HepG2 (cell line): ENCODE results near the gene SKA2.

Experiments used
- BORCS8-MEF2B ChIP-seq: sonication (generic); formaldehyde crosslinking; IDR thresholded peaks from 2 replicates; pipeline ENCODE4 v1.8.0; 2022; ENCODE audit warnings: mild to moderate bottlenecking, missing genetic modification reagents
- GATAD2A ChIP-seq: IDR thresholded peaks from 2 replicates; pipeline ENCODE4 v1.6.1; 2016
- HCFC1 ChIP-seq: fragments of 150-350 bp; IDR thresholded peaks from 2 replicates; pipeline ENCODE4 v1.6.1; 2014; ENCODE audit warnings: low read depth, low read length
- ZFP36 ChIP-seq: fragments of 150-350 bp; IDR thresholded peaks from 2 replicates; pipeline ENCODE4 v1.6.1; 2018; ENCODE audit warnings: borderline replicate concordance, low read length, low read depth; ENCODE audit not compliant: partially characterized antibody
- ZSCAN21 ChIP-seq: sonication (generic); formaldehyde crosslinking; IDR thresholded peaks from 2 replicates; pipeline ENCODE4 v1.8.0; 2022; ENCODE audit warnings: mild to moderate bottlenecking, missing genetic modification reagents, moderate library complexity, borderline replicate concordance
- TF ChIP-seq, protein P1 (sequence below): sonication (generic); formaldehyde crosslinking; IDR thresholded peaks from 2 replicates; pipeline ENCODE4 v1.4.0; 2020; ENCODE audit warnings: mild to moderate bottlenecking, missing genetic modification reagents
- TF ChIP-seq, protein P2 (sequence below): sonication (generic); formaldehyde crosslinking; IDR thresholded peaks from 2 replicates; pipeline ENCODE4 v1.4.0; 2020; ENCODE audit warnings: mild to moderate bottlenecking, missing genetic modification reagents
- TF ChIP-seq, protein P3 (sequence below), 2 experiments: sonication (generic) in 1 of 2; formaldehyde crosslinking in 1 of 2; IDR thresholded peaks; 2 replicates each; pipeline versions ENCODE4 v1.4.0 to v1.6.1; 2018 to 2020; ENCODE audit warnings: missing genetic modification reagents in 2 of 2, borderline replicate concordance in 1 of 2, low read depth in 1 of 2, mild to moderate bottlenecking in 1 of 2, missing biosample characterization in 1 of 2
- TF ChIP-seq, protein P4 (sequence below): sonication (generic); formaldehyde crosslinking; IDR thresholded peaks from 2 replicates; pipeline ENCODE4 v1.5.0; 2020; ENCODE audit warnings: mild to moderate bottlenecking, missing genetic modification reagents, moderate library complexity

DNA sequence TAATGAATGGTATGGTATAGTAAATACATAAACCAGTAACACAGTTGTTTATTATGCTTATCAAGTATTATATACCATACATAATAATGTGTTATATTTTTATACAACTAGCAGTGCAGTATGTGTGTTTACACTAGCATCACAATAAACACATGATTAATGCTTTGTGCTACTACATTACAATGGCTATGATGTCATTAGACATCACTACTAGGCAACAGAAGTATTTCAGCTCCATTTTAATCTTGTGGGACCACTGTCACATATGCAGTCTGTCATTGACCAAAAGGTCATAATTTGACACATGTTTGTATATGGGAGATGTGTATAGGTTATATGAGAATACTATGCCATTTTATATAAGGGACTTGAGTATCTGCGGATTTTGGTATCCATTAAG is 81.0 kb downstream of the SKA2 start:
- TF ChIP-seq, protein P1, sequence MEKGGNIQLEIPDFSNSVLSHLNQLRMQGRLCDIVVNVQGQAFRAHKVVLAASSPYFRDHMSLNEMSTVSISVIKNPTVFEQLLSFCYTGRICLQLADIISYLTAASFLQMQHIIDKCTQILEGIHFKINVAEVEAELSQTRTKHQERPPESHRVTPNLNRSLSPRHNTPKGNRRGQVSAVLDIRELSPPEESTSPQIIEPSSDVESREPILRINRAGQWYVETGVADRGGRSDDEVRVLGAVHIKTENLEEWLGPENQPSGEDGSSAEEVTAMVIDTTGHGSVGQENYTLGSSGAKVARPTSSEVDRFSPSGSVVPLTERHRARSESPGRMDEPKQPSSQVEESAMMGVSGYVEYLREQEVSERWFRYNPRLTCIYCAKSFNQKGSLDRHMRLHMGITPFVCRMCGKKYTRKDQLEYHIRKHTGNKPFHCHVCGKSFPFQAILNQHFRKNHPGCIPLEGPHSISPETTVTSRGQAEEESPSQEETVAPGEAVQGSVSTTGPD (CRISPR knock-in tag), result no peak
- TF ChIP-seq BORCS8-MEF2B (CRISPR knock-in tag) (no peak), ZFP36 (no peak), GATAD2A (CRISPR knock-in tag) (no peak), HCFC1 (no peak), ZSCAN21 (no peak)
- TF ChIP-seq, protein P2, sequence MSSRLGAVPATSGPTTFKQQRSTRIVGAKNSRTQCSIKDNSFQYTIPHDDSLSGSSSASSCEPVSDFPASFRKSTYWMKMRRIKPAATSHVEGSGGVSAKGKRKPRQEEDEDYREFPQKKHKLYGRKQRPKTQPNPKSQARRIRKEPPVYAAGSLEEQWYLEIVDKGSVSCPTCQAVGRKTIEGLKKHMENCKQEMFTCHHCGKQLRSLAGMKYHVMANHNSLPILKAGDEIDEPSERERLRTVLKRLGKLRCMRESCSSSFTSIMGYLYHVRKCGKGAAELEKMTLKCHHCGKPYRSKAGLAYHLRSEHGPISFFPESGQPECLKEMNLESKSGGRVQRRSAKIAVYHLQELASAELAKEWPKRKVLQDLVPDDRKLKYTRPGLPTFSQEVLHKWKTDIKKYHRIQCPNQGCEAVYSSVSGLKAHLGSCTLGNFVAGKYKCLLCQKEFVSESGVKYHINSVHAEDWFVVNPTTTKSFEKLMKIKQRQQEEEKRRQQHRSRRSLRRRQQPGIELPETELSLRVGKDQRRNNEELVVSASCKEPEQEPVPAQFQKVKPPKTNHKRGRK (CRISPR knock-in tag), result no peak
- TF ChIP-seq, protein P3, sequence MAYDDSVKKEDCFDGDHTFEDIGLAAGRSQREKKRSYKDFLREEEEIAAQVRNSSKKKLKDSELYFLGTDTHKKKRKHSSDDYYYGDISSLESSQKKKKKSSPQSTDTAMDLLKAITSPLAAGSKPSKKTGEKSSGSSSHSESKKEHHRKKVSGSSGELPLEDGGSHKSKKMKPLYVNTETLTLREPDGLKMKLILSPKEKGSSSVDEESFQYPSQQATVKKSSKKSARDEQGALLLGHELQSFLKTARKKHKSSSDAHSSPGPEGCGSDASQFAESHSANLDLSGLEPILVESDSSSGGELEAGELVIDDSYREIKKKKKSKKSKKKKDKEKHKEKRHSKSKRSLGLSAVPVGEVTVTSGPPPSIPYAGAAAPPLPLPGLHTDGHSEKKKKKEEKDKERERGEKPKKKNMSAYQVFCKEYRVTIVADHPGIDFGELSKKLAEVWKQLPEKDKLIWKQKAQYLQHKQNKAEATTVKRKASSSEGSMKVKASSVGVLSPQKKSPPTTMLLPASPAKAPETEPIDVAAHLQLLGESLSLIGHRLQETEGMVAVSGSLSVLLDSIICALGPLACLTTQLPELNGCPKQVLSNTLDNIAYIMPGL (CRISPR knock-in tag; IDR thresholded peaks at IDR 0.05; ENCODE audit: borderline replicate concordance in 1 of 2, low read depth in 1 of 2), result no peak
- TF ChIP-seq, protein P4, sequence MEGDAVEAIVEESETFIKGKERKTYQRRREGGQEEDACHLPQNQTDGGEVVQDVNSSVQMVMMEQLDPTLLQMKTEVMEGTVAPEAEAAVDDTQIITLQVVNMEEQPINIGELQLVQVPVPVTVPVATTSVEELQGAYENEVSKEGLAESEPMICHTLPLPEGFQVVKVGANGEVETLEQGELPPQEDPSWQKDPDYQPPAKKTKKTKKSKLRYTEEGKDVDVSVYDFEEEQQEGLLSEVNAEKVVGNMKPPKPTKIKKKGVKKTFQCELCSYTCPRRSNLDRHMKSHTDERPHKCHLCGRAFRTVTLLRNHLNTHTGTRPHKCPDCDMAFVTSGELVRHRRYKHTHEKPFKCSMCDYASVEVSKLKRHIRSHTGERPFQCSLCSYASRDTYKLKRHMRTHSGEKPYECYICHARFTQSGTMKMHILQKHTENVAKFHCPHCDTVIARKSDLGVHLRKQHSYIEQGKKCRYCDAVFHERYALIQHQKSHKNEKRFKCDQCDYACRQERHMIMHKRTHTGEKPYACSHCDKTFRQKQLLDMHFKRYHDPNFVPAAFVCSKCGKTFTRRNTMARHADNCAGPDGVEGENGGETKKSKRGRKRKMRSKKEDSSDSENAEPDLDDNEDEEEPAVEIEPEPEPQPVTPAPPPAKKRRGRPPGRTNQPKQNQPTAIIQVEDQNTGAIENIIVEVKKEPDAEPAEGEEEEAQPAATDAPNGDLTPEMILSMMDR (CRISPR knock-in tag), result no peak
